ENCODE results near the gene PGLYRP4.
"Not testable (repeated sequence)": the region's sequence is repeated elsewhere in the genome, so short reads cannot be mapped to it uniquely, and the experiment has no call there.

PGLYRP4 gene

GRCh38 chr1:153347856-153348255 lies 785 bp downstream of the PGLYRP4 start:
- Histone ChIP-seq H3K4me1 (ENCODE audit: low read length) (peaks cover 29% of the 10 kb centered on the region), H3K79me2 (ENCODE audit: low read length) (no peaks in the 10 kb centered on the region), H3K4me2 (ENCODE audit: low read depth, low read length) (no peak overlapping the region), H3K27ac (ENCODE audit: low read length) (no peak overlapping the region), H4K20me1 (ENCODE audit: insufficient read depth, low read length) (no peaks in the 10 kb centered on the region), H3K9me2 (replicated peaks; ENCODE audit: insufficient read depth, low read length) (no peaks in the 10 kb centered on the region), H3K9me3 (replicated peaks; ENCODE audit: insufficient read depth, low read length) (no peaks in the 10 kb centered on the region), H3K9ac (ENCODE audit: low read length) (no peak overlapping the region), H3K27me3 (replicated peaks; ENCODE audit: insufficient read depth, low read length) (peaks cover 8% of the 10 kb centered on the region; the same call in 1 of the 2 replicates), H3K4me3 (ENCODE audit: low read length) (no peak overlapping the region), H2AFZ (ENCODE audit: low read length) (no peak overlapping the region), H3F3A (ENCODE audit: insufficient read depth, low read length) (peaks cover 10% of the 10 kb centered on the region; the same call in 1 of the 2 replicates), H3K36me3 (replicated peaks; ENCODE audit: insufficient read depth, low read length) (no peaks in the 10 kb centered on the region)
- no peak for DNase-seq
- TF ChIP-seq, protein P1, sequence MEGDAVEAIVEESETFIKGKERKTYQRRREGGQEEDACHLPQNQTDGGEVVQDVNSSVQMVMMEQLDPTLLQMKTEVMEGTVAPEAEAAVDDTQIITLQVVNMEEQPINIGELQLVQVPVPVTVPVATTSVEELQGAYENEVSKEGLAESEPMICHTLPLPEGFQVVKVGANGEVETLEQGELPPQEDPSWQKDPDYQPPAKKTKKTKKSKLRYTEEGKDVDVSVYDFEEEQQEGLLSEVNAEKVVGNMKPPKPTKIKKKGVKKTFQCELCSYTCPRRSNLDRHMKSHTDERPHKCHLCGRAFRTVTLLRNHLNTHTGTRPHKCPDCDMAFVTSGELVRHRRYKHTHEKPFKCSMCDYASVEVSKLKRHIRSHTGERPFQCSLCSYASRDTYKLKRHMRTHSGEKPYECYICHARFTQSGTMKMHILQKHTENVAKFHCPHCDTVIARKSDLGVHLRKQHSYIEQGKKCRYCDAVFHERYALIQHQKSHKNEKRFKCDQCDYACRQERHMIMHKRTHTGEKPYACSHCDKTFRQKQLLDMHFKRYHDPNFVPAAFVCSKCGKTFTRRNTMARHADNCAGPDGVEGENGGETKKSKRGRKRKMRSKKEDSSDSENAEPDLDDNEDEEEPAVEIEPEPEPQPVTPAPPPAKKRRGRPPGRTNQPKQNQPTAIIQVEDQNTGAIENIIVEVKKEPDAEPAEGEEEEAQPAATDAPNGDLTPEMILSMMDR (IDR thresholded peaks at IDR 0.05; ENCODE audit: low read length), result no peak
- TF ChIP-seq EZH2phosphoT487 (IDR thresholded peaks at IDR 0.05; ENCODE audit: low read length) (no peak), EZH2 (optimal IDR thresholded peaks at IDR 0.05; ENCODE audit: low read depth, low read length) (no peak)

GRCh38 chr1:153347049-153347448 lies 1.6 kb downstream of the PGLYRP4 start:
- DNase-seq; H3F3A ChIP-seq (ENCODE audit: insufficient read depth, low read length); H3K9me3 ChIP-seq (replicated peaks; ENCODE audit: insufficient read depth, low read length); H4K20me1 ChIP-seq (ENCODE audit: insufficient read depth, low read length); H3K4me2 ChIP-seq (ENCODE audit: low read depth, low read length); H2AFZ ChIP-seq (ENCODE audit: low read length); H3K4me3 ChIP-seq (ENCODE audit: low read length); H3K27ac ChIP-seq (ENCODE audit: low read length); H3K9ac ChIP-seq (ENCODE audit: low read length); H3K79me2 ChIP-seq (ENCODE audit: low read length); H3K36me3 ChIP-seq (replicated peaks; ENCODE audit: insufficient read depth, low read length); H3K27me3 ChIP-seq (replicated peaks; ENCODE audit: insufficient read depth, low read length); H3K9me2 ChIP-seq (replicated peaks; ENCODE audit: insufficient read depth, low read length): not testable (repeated sequence)
- peaks cover 29% of the 10 kb centered on the region for H3K4me1 ChIP-seq (ENCODE audit: low read length)

DNA sequence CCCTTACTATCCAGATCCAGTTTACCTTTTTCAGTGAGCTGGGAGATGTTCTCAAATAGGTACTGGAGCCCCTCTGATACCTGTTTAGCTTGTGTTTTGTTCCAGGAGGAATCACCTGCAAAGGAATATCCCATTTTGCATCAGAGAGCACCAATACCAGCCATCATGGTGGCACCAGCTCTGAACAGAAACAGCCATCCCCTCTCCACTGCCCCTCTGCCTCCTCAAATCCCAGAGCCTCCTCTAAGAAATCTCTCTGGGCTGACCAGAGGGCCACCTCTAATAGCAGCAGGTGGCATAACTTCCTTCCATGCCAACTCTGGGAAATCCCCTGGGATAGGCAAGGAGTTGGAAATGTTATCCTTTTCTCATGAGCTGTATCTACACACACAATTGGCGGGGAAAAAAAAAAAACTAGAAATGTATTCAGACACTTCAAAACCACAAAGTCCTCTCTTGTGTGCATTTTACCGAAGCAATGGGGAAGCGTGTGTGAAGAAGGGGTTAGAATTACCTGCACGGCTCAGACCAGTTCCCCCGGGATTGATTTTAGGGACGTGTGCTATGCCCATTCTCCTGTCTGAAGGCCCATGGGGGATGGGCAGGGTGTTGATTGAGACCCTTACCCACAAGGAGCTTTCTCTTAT lies 2.4 kb downstream of the PGLYRP4 start:
- H3K9me3 ChIP-seq (replicated peaks; ENCODE audit: insufficient read depth, low read length), result no peaks in the 10 kb centered on the region
- TF ChIP-seq, protein P1 (IDR thresholded peaks at IDR 0.05; ENCODE audit: low read length), result no peak
- no peak for TF ChIP-seq EZH2phosphoT487 (IDR thresholded peaks at IDR 0.05; ENCODE audit: low read length)
- TF ChIP-seq EZH2 (optimal IDR thresholded peaks at IDR 0.05; ENCODE audit: low read depth, low read length), result no peak
- H3K27ac ChIP-seq (ENCODE audit: low read length), result no peak overlapping the region
- H3K4me1 ChIP-seq (ENCODE audit: low read length), result peaks cover 29% of the 10 kb centered on the region
- no peak for DNase-seq
- no peak overlapping the region for H3K4me2 ChIP-seq (ENCODE audit: low read depth, low read length)
- no peaks in the 10 kb centered on the region for H3K79me2 ChIP-seq (ENCODE audit: low read length)
- no peaks in the 10 kb centered on the region for H4K20me1 ChIP-seq (ENCODE audit: insufficient read depth, low read length)
- H3K9me2 ChIP-seq (replicated peaks; ENCODE audit: insufficient read depth, low read length), result no peaks in the 10 kb centered on the region
- H2AFZ ChIP-seq (ENCODE audit: low read length), result no peak overlapping the region
- H3F3A ChIP-seq (ENCODE audit: insufficient read depth, low read length), result peaks cover 10% of the 10 kb centered on the region; the same call in 1 of the 2 replicates
- peaks cover 6% of the 10 kb centered on the region; the same call in 1 of the 2 replicates for H3K27me3 ChIP-seq (replicated peaks; ENCODE audit: insufficient read depth, low read length)
- no peak overlapping the region for H3K4me3 ChIP-seq (ENCODE audit: low read length)
- H3K36me3 ChIP-seq (replicated peaks; ENCODE audit: insufficient read depth, low read length), result no peaks in the 10 kb centered on the region
- H3K9ac ChIP-seq (ENCODE audit: low read length), result no peak overlapping the region
